HG02840 (cell line): Measurements from ENCODE around the gene ZNF276.
"Not testable (repeated sequence)": the region's sequence is repeated elsewhere in the genome, so short reads cannot be mapped to it uniquely, and the experiment has no call there.

Source experiments
- ATAC-seq: cut with Tn5 transposase; IDR thresholded peaks from one replicate; pipeline ENCODE4 v1.9.1; 2021; ENCODE audit warnings: mild to moderate bottlenecking, moderate library complexity, moderate number of reproducible peaks; ENCODE audit not compliant: unreplicated experiment, low FRiP score

ZNF276 gene

DNA sequence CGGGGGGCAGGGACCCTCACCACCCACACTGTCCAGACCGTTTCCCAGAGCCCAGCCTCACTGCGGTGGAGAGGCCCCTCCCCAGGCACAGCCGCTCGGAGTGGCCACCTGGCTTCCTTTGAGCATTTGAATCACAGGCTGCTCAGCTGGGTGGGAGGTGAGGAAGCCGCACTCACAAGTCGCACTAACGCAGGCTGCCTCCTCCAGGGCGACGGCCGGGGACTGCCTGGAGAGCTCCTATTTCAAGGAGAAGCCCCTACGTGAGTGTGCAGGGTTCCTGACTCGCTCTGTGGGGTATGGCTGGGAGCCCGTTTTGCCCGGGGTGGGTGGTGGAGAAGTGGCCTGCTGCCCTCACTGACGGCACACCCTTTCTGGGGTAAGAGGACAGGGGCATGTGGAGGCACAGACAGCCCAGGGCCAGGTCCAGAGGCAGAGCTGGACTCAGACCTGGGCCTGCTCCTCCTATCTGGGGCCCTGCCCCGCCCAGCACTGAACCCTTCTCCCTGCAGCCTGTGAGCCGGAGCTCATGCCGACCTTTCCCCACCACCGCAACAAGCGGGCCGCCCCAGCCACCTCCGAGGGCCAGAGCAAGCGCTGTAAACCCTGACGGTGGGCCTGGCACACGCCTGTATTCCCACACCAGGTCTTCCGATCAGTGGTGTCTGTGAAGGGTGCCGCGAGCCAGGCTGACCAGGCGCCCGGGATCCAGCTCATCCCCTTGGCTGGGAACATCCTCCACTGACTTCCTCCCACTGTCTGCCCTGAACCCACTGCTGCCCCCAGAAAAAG lies 26.1 kb upstream of the ZNF276 start:
- ATAC-seq = no peak

DNA sequence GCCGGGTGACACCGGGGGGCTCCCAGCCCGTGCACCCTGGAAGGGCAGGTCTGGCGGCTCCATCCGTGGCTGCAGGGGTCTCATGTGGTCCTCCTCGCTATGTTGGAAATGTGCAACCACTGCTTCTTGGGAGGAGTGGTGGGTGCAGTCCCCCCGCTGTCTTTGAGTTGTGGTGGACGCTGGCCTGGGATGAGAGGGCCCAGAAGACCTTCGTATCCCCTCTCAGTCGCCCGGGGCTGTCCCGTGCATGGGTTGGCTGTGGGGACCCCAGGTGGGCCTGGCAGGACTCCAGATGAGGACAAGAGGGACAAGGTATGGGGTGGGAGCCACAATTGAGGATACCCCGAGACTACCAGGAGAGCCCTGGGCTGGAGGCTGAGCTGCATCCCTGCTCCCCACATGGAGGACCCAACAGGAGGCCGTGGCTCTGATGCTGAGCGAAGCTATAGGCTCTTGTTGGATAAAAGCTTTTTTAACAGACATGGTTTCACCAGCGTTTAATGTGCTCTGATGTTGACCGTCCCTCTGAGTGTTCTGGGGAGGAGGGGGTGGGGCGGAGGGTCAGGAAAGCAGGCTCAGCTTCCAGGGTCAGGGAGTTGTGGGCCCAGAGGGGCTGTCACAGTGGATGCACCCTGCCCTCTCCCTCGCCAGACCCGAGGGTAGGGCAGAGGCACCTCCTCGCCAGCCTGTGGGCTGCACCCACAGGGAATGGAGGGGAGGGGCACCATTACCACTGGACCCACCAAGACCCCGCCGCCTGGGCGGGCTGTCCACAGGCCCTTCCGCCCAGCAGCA lies 25.3 kb upstream of the ZNF276 start:
- ATAC-seq = no peak

DNA sequence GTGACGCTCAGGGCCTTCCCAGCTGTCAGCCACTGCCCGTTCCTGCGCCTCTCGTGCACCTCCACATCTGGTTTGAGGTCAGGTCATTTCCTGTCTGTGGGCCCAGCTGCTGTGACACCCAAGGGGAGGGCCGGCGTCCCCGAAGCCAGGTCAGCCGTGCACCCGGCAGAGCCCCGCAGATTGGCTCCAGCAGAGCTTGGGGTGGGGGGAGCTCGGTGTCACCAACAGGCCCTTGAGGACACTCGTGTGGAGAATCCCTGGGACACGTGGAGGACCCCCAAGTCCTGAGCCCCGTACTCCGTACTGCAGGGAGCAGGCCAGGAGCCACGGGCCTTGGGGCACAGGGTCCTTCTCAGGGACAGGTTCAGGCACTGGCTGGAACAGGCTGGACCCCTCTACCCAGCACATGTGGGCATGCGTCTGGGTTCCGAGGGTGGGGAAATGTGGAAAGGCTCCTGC lies 24.6 kb upstream of the ZNF276 start:
- ATAC-seq = no peak

DNA sequence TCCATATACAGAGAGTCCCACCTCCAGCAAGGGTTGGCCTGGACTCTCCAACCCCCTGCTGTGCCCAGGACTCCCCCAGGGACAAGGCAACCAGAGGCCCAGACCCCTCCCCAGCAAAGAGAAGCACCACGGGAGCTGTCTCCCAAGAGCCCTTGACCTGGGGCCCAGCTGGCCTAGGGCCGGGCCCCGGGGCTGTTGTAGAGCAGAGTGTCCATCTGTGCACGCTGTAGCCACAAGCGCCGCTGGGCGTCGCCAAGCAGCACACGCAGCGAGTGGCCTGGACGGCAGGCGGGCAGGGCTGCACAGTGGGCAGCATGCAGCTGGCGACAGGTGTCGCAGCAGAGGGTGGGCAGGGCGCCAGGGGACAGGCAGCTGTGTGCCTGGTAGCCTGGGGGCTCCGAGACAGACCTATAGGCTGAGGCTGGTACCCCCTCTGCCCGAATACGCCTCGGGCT lies 24.1 kb upstream of the ZNF276 start:
- no peak for ATAC-seq

DNA sequence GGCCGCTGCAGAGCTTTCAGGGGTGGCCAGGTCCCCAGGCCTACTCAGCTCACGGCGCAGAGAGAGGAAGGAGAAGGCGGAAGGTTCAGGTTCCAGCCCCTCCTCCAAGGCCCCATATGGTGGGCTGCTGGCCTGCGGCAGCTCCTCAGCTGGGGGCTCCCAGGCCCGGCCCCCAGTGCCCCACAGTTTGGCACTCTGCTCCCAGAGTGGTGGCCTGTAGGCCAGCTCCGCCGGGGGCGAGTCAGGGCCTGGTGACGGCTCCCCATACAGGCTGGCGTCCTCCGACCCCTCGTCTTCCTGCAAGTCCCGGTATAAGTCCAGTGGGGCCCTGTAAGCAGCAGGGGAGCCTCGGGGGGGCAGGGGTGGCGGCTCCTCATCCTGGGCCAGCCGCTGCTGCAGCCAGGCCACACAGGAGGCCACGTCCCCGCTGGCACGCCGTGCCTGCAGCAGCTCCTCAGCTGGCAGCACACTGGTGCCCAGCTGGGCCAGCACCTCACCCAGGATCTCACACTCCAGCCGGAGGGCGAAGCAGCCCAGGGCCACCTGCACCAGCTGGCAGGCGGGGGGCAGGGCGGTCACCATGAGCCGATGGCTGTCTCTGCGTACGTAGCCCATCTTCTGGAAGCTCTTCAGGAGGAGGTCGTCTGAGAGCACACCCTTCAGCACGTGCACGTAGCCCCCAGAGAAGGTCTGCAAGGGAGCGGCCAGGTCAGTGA lies 23.6 kb upstream of the ZNF276 start:
- no peak for ATAC-seq

DNA sequence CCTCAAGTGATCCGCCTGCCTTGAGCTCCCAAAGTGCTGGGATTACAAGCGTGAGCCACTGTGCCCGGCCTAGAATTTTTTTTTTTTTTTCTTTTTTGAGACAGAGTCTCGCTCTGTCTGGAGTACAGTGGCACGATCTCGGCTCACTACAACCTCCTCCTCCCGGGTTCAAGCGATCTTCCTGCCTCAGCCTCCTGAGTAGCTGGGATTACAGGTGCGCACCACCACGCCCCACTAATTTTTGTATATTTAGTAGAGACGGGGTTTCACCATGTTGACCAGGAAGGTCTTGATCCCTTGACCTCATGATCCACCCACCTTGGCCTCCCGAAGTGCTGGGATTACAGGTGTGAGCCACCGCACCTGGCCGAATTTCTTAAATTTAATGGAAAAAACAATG lies 22.6 kb upstream of the ZNF276 start:
- not testable (repeated sequence) for ATAC-seq

DNA sequence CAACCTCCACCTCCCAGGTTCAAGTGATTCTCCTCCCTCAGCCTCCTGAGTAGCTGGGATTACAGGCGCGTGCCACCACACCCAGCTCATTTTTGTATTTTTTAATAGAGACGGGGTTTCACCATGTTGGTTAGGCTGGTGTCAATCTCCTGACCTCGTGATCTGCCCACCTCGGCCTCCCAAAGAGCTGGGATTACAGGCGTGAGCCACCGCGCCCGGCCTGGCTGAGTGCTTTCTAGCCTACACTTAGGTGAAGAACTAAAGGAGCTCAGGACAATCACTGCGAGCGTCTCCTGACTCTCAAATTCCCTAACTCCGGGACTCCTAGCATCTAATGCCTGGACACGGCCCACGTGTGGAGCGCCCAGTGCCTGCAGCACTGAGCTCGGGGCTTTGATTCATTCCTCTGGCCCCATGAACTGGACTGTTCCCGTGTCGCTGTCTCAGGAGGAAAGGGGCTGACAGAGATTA lies 21.7 kb upstream of the ZNF276 start:
- not testable (repeated sequence) for ATAC-seq

DNA sequence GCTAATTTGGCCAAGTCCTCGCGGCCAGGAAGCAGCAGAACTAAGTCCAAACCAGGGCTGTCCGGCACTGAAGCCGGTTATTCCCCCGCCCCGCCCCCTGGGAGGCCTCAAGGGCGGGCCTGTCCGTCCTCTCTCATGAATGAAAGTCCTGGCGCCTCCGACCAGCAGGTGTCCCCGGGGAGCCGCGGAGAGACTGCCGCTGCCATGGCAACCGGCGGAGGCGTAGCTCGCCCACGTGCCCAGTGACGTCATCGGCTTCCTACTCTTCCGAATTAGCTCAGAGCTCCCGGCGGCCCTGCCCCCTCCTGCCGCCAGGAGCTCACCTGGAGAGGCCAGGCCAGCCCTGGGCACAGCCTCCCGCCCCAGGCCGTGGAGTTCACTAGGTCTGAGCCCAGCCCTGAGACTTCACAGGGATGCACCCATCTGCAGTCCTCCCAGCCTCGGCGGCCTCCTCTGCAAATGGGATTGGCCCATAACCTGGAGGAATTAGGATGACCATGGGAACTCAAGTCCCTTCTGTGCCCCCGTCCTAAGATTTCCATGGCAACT lies 21.2 kb upstream of the ZNF276 start:
- ATAC-seq = no peak

DNA sequence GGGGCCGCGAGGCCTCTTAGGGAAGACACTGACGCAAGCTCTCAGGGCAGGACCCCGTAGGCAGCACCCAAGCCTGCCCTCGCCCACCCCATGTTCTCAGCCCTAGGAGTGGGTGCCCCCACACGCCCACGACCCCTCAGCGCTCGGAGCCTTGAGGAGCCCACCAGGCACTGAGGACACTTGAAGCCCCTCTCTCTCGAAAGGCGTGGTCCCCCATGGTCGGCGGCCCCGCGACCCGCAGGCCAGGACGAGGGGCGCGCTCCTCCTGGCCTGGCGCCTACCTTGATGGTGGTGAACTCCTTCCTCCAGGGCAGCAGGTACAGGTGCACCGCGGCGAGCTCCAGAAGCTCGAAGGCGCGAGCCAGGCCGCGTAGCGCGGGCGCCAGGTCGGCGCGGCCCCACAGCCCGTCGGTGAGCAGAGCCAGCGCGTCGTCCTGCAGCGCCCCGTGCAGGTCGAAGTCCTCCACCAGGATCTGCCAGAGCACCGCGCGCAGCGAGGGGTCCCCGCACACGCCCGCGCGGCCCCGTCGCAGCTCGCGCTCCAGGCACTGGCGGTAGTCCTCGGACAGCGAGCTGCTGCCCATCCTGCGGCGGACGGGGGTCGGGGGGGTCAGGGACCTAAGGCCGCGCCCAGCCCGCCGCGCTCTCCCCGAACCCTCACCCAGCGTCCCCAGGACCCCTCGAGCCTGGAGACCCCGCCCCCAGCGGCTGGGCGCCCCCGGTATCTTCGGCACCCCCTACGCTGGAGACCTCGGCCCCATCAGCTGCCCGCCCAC lies 20.5 kb upstream of the ZNF276 start:
- no peak for ATAC-seq

DNA sequence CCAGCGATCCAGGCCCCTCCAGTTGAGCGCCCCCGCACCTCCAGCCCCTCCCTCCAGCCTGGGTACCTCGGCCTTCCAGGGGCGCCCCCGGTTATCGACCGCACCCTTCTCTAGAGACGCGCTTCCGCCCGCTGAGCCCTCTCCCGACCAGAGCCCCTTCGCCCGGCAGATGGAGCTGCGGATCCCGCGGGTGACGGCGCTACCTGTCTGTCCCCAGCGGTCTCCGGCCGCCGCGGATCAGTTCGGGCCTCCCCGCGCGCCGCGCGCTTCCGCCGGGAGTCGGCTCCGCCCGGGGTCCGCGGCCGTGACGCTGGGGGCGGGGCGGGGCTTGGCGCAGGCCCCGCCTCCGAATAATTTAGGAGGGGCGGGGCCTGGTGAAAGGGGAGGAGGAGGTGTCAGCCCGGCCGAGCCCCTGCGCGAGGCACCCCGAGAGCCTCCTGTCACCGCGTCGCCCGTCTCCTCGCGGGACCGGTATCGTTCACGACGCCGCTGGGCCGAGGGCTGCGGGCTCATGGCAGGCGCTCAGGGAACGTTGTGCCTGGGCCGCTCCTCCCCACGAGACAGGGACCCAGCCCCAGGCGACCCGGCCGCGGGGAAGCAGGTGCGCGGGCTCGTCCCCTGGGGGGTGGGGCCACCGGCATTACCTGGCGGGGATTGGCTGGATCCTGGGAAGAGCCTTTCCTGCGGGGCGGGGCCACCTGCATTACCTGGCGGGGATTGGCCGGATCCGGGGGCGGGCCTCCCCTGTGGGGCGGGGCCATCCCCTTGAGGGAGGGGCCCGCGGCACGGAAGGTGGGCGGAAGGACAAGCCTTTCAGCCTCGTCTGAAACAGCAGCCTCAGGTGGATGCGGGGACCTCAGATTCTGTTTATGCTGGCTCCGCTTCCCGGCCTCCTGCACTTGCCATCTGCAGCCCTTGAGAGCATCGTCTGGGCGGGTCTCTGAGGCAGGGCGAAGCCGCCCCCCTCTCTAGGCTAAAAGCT lies 19.6 kb upstream of the ZNF276 start, which contains the start of gene SPATA2L:
SPATA2L (minus strand) TSS at position 281 of the 982 bp plus-strand sequence. CDS start 473 bp downstream, outside the sequence.
- peak; percentile 61 for ATAC-seq

DNA sequence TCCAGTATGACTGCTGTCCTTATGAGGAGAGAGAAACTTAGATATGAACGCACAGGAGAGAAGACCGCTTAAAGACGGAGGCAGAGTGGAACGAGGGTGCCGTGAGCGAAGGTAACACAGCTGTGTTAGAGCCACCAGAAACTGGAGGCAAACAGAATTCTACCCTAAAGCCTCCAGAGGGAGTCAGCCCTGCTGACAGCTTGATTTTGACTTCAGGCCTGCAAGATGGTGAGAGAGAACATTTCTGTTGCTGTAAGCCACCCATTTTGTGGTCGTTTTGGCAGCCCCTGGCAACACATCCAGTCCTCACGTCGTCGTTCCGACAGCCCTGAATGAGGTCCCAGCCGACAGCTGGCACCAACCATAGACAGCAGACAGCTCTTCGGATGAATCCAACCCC lies 17.1 kb upstream of the ZNF276 start:
- ATAC-seq = no peak

DNA sequence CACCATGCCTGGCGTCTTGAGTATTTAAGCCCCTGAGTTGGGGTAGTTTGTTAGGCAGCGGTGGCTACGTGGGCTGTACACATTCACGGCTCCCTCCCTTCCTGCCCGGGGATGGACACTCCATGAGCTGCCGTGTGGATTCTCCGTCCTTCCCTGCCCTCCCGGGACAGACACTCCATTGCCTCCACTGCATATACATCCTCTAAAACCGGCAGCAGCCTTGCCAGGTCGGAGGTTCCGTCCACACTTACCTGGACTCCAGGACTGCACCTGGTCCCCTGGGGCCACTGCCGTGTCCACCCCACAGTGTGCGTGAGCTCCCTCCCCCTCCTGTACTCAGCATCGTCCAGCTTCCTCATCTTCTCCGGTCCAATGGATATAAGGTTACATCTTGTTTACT lies 16.3 kb upstream of the ZNF276 start:
- ATAC-seq = no peak

DNA sequence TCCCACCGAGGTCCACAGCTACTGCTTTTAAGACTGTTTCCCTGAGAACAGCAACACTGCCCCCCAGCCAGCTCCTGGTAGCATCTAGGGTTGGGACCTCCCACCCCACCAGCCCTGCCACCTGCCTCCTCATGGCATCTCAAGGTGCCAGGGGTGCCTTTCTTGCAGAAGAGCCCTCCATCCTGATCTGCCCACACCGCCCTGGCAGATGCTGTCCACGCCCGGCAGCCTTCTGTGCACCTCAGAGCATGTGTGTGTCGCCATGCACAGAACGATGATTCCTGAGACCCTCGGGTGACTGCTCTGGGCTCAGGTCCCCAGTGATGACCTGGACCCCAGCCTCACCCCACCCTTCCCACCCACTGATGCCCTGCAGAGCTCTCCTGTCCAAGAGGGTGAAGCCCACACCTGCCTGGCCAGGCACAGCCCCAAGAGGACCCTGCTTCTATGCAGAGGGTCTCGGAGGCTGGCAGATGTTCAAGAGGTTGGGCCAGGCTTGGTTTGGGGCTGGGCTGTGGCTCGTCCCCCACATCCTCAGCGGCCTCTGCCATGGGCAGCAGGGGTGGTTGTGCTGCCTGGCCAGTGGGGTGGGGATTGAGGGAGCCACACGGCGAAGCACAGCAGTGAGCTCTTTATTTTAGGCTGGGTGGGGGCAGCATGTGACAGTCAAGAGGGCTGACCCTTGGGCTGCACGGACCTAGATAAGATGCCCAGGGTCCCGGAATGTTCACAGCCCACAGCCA lies 14.6 kb upstream of the ZNF276 start:
- ATAC-seq = no peak

DNA sequence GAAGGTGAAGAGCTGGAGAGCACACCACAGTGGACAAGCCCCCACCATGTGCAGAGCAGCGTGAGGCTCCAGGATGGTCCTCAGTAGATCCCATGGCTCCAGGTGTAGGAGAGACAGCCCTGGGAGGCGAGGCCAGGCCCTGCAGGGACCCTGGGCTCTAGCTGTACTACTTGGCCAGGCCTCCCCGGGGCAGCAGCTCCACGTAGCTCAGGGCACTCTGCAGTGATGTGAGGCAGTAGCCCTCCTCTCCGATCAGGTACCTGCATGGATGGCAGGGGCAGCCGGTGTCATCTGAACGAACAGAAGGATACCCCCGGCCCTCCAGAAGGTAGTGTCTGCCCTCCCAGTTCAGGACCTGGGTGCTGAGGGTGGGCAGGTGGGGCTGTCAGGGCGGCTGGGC lies 13.6 kb upstream of the ZNF276 start:
- ATAC-seq = no peak

DNA sequence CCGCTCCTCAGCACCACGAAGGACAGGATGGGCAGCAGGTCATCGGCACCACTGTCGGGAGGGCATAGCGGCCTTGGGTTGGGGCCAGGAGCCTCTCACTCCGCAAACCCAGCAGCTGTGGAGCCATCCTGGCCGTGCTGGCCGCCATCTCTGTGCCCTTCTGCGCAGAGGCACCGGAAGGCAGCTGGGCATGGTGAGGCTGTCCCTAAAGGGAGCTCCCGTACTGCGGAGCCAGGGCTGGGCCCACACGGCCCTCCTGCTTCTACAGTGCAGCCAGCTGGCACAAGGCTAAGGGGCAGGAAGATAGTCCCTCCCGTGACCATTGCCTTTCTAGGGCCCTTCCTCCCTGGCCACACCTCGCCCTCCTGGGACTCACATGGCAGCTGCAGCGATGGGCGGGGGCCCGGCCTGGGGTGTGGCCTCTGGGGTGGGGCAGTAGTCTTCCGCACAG lies 12.8 kb upstream of the ZNF276 start:
- no peak for ATAC-seq

DNA sequence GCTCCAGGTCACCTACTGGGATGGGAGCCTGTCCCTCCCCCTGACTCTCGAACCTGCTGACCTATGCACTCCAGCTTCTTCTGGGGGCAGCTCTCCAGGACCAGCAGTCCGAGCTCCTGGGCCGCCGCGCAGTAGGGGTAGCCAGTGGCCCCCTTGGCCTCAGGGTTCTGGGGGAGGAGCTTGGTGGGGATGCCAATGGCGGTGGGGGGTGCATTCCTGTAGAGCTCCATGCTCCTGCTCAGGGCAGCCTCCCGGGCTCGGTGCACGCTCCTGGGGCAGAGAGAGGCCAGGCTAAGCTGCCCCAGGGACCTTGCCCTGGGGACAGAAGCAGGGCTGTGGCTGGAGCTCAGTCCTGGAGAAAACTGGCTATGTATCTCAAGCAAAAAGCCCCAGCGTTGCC lies 12.2 kb upstream of the ZNF276 start:
- ATAC-seq = no peak

DNA sequence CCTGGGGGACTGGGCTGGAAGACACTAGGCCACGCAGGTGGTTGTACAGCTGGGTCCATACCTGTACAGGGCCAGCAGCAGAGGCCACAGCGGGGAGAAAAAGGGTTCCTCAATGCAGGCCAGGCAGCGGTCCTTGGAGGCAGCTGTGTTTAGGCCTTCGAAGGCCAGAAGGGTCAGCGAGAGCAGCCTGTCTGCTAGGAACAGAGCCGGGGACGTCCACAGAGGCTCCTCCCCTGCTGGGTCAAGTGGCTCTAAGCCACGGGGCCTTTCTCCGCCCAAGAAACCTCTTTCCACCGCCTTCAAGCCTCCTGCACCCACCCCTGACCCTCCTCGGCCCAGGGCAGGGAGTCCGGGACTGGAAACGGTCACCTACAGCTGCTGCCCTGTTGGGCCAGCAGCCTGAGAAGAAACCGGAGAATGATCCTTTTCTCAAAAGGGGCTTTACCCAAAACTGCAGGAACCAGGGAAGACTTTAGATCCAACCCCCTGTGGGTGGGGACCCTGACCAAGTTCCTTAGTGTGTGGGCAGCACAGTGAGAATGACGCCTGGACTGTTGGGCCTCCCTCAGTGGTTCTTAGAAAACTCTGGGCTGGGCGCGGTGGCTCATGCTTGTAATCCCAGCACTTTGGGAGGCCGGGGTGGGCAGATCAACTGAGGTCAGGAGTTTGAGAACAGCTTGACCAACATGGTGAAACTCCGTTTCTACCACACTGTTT lies 11.5 kb upstream of the ZNF276 start:
- ATAC-seq = no peak
